OCI-LY1 (cell line): ENCODE results near the gene DMRTB1.

Source experiments
- H2AFZ ChIP-seq: fragments of 200-600 bp; sonication (generic), shearing (Covaris generic); 2 replicates; pipeline ENCODE4 v1.6.0; 2014; ENCODE audit warnings: antibody characterized with exemption, mild to moderate bottlenecking, low read length
- H3F3A ChIP-seq: fragments of 200-600 bp; sonication (generic), shearing (Covaris generic); 2 replicates; pipeline ENCODE4 v1.6.0; 2014; ENCODE audit warnings: mild to moderate bottlenecking, antibody characterized with exemption, low read length, moderate library complexity; ENCODE audit not compliant: insufficient read depth
- H3K27ac ChIP-seq: fragments of 200-600 bp; sonication (generic); 2 replicates; pipeline ENCODE4 v1.5.1; 2014; ENCODE audit warnings: low read length, mixed run types, mild to moderate bottlenecking, low read depth; ENCODE audit not compliant: poor library complexity, severe bottlenecking
- H3K27me3 ChIP-seq: fragments of 200-600 bp; sonication (generic); 2 replicates; pipeline ENCODE4 v1.6.0; 2014; ENCODE audit warnings: antibody characterized with exemption, mild to moderate bottlenecking, low read length, moderate library complexity; ENCODE audit not compliant: insufficient read depth
- H3K36me3 ChIP-seq: fragments of 200-600 bp; sonication (generic); 2 replicates; pipeline ENCODE4 v1.6.1; 2014; ENCODE audit warnings: mild to moderate bottlenecking, antibody characterized with exemption, low read length, moderate library complexity, mixed read lengths; ENCODE audit not compliant: insufficient read depth
- H3K4me1 ChIP-seq: fragments of 200-600 bp; sonication (generic); 2 replicates; pipeline ENCODE4 v1.5.1; 2014; ENCODE audit warnings: mild to moderate bottlenecking, low read length, moderate library complexity; ENCODE audit not compliant: insufficient read depth, severe bottlenecking
- H3K4me2 ChIP-seq: fragments of 200-600 bp; sonication (generic), shearing (Covaris generic); 2 replicates; pipeline ENCODE4 v1.6.1; 2014; ENCODE audit warnings: low read length
- H3K4me3 ChIP-seq: fragments of 200-600 bp; sonication (generic); 2 replicates; pipeline ENCODE4 v1.5.1; 2014; ENCODE audit warnings: low read length, low read depth, mild to moderate bottlenecking, mixed read lengths; ENCODE audit not compliant: poor library complexity, severe bottlenecking
- H3K79me2 ChIP-seq: fragments of 200-600 bp; shearing (Covaris generic); 2 replicates; pipeline ENCODE4 v1.6.1; 2016; ENCODE audit warnings: mixed run types, low read length, mixed read lengths; ENCODE audit not compliant: insufficient read depth
- H3K9ac ChIP-seq: fragments of 200-600 bp; sonication (generic), shearing (Covaris generic); 2 replicates; pipeline ENCODE4 v1.6.1; 2014; ENCODE audit warnings: mild to moderate bottlenecking, low read length, mixed read lengths
- H3K9me2 ChIP-seq: fragments of 200-600 bp; sonication (generic), shearing (Covaris generic); 2 replicates; pipeline ENCODE4 v1.6.1; 2014; ENCODE audit warnings: low read depth, mild to moderate bottlenecking, low read length, mixed read lengths
- H3K9me3 ChIP-seq: fragments of 200-600 bp; shearing (Covaris generic); 2 replicates; pipeline ENCODE4 v1.6.1; 2014; ENCODE audit warnings: low read length, mixed read lengths
- H4K20me1 ChIP-seq: fragments of 200-600 bp; sonication (generic), shearing (Covaris generic); 2 replicates; pipeline ENCODE4 v1.6.0; 2016; ENCODE audit warnings: mild to moderate bottlenecking, low read length; ENCODE audit not compliant: insufficient read depth
- EZH2 ChIP-seq: fragments of 200-600 bp; sonication (generic), shearing (Covaris generic); IDR thresholded peaks from 2 replicates; pipeline ENCODE4 v1.8.0; 2017; ENCODE audit warnings: borderline replicate concordance, mixed run types, mild to moderate bottlenecking, antibody characterized with exemption, low read length, moderate library complexity, mixed read lengths
- TF ChIP-seq, protein P1 (sequence below): fragments of 200-600 bp; sonication (generic), shearing (Covaris generic); IDR thresholded peaks from 2 replicates; pipeline ENCODE4 v1.5.1; 2017; ENCODE audit warnings: mild to moderate bottlenecking, antibody characterized with exemption, low read length, moderate library complexity, mixed read lengths

The DMRTB1 gene

DNA sequence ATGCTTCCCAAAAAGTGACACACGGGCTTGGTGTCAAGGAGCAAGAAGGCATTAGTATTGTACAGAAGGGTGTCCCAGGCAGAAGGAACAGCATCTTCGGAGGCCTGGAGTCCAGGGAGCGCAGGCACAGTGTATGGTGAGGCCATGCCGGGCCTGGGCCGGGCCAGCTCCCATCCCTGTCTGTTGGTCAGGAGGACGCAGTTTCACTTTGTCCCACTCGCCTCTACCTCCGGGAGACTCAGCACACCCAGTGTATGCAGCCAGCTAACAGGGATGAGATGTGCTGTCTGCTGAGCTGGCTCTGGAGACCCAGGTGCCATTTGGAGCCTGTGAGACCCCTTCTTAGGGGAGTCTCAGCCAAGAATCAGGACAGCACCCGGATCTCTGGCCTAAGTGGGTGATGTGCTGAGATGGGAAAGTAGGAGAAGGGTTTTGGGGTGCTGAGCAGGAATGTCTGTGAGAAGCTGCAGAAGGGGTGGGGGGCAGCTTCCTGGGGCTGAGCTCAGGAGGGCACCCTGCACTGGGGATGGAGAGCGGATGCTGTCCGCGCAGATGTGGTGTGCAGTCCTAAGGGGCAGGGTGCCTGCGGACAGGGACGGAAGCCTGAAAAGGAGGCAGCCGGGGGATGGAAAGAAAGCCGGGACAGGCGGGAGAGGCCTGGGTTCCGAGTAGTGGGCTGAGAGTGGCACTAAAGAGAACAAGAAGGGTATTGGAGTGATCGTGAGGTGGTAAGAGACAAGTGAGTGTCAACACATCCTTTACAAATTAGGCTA lies 25.7 kb downstream of the DMRTB1 start:
- no peak overlapping the region for H3K9ac ChIP-seq
- no peaks in the 10 kb centered on the region for H3K36me3 ChIP-seq
- no peaks in the 10 kb centered on the region for H4K20me1 ChIP-seq
- H3K79me2 ChIP-seq, result no peaks in the 10 kb centered on the region
- no peaks in the 10 kb centered on the region for H3K4me1 ChIP-seq
- no peaks in the 10 kb centered on the region for H3K27me3 ChIP-seq
- no peaks in the 10 kb centered on the region for H3F3A ChIP-seq
- no peak overlapping the region for H3K4me2 ChIP-seq
- H3K27ac ChIP-seq, result no peak overlapping the region
- no peak overlapping the region for H2AFZ ChIP-seq
- no peak for TF ChIP-seq EZH2
- TF ChIP-seq, protein P1, sequence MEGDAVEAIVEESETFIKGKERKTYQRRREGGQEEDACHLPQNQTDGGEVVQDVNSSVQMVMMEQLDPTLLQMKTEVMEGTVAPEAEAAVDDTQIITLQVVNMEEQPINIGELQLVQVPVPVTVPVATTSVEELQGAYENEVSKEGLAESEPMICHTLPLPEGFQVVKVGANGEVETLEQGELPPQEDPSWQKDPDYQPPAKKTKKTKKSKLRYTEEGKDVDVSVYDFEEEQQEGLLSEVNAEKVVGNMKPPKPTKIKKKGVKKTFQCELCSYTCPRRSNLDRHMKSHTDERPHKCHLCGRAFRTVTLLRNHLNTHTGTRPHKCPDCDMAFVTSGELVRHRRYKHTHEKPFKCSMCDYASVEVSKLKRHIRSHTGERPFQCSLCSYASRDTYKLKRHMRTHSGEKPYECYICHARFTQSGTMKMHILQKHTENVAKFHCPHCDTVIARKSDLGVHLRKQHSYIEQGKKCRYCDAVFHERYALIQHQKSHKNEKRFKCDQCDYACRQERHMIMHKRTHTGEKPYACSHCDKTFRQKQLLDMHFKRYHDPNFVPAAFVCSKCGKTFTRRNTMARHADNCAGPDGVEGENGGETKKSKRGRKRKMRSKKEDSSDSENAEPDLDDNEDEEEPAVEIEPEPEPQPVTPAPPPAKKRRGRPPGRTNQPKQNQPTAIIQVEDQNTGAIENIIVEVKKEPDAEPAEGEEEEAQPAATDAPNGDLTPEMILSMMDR, result no peak
- no peak overlapping the region for H3K4me3 ChIP-seq
- no peaks in the 10 kb centered on the region for H3K9me2 ChIP-seq
- H3K9me3 ChIP-seq, result no peaks in the 10 kb centered on the region

DNA sequence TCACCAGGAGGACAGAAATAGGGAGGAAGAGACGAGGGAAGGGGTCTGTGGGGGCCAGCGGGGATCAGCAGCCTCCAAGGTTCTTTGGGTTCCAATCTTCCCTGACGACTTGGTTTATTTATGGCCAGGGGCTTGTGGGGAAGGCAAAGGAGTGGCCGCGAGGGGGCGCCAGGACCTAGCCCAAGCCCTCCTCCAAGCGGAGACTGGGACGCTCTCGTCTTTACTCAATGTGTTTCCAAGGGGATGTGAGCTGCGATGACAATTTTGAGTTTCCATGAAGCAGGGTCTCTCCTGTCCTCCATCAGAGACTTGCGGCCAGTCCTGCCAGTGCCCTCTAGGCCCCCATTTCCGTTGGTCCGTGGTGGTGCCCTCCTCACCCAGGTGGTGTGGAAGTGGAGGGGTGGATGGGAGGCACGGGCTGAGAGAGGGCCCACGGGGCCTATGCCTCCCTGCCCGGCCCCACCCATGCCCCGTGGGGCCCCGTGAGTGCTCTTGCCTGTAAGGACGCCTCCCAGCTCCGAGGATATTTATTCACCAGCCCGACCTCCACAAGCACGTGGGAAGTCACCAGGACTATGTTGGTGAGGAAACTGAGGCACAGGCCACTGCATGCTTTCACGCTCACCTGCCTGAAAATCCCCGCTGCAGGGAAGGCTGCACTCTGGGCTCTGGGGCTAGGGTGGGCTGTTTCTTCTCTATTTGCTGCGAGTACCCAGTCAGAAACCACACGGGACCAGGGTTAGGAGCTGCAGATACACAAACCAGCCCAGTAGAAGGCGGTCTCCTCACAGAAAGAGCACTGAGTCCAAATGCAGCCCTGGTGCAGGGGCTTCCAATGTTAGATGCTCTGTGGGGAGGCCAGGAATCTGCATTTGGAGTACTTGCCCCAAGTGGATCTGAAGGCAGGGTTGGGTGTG lies 26.5 kb downstream of the DMRTB1 start:
- H3K9me3 ChIP-seq, result no peaks in the 10 kb centered on the region
- no peak overlapping the region for H3K27ac ChIP-seq
- H4K20me1 ChIP-seq, result no peaks in the 10 kb centered on the region
- H2AFZ ChIP-seq, result no peak overlapping the region
- no peaks in the 10 kb centered on the region for H3K27me3 ChIP-seq
- H3K9me2 ChIP-seq, result no peaks in the 10 kb centered on the region
- H3K79me2 ChIP-seq, result no peaks in the 10 kb centered on the region
- no peaks in the 10 kb centered on the region for H3K36me3 ChIP-seq
- no peaks in the 10 kb centered on the region for H3F3A ChIP-seq
- no peak overlapping the region for H3K4me3 ChIP-seq
- no peaks in the 10 kb centered on the region for H3K4me1 ChIP-seq
- TF ChIP-seq, protein P1, result peak; percentile 85
- no peak for TF ChIP-seq EZH2
- no peak overlapping the region for H3K4me2 ChIP-seq
- H3K9ac ChIP-seq, result no peak overlapping the region

DNA sequence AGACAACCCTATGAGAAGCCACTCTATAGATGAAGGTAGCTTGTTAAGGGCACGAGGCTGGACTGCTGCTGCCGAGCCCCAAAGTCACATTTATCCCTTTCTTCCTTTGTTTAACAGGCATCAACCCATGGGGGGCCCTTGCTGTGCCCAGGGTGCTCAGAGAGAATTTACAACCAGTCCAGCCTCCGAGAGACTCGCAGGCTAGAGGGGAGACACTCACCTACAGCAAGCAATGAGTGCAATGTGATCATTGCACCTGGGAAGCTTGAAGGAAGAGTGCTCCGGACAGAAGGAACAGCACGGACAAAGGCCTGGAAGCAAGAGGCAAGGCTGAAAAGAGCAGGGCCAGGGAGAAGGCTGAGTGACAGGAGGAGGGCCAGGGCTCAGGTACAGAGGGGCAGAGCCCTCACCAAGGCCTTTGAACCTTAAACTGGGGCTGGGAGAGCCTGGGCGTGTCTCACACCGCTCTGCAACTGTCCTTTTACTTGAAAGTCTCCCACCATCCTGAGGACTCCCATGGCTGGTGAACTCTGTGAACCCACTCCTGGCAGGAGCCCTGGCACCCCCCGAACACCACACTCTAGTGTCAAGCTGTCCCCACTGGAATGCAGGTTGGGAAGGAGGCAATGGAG lies 27.3 kb downstream of the DMRTB1 start:
- H3K4me1 ChIP-seq, result no peaks in the 10 kb centered on the region
- H3F3A ChIP-seq, result no peaks in the 10 kb centered on the region
- no peaks in the 10 kb centered on the region for H4K20me1 ChIP-seq
- no peak overlapping the region for H3K4me3 ChIP-seq
- no peak overlapping the region for H3K9ac ChIP-seq
- TF ChIP-seq EZH2, result no peak
- TF ChIP-seq, protein P1, result no peak
- H3K9me3 ChIP-seq, result no peaks in the 10 kb centered on the region
- no peaks in the 10 kb centered on the region for H3K9me2 ChIP-seq
- no peak overlapping the region for H2AFZ ChIP-seq
- no peak overlapping the region for H3K27ac ChIP-seq
- H3K27me3 ChIP-seq, result no peaks in the 10 kb centered on the region
- no peak overlapping the region for H3K4me2 ChIP-seq
- H3K36me3 ChIP-seq, result no peaks in the 10 kb centered on the region
- H3K79me2 ChIP-seq, result no peaks in the 10 kb centered on the region
